H1 (cell line): ENCODE measurements around the gene APOC1. TPM values are rescaled to one million over a fixed set of nuclear protein-coding genes. Genes with fewer than 3 reads are reported as not detected.

Experiments
- CBX8 ChIP-seq: fragments of 300-800, 300-1000 bp; sonication (generic); IDR thresholded peaks from 2 replicates; pipeline ENCODE4 v1.7.1; 2016; ENCODE audit warnings: low read depth, low read length, borderline replicate concordance
- EZH2 ChIP-seq: fragments of 200-600 bp; sonication (generic); IDR thresholded peaks from 2 replicates; pipeline ENCODE4 v1.7.1; 2012; ENCODE audit warnings: low read depth, mild to moderate bottlenecking, moderate library complexity, low read length, inconsistent platforms; ENCODE audit not compliant: severe bottlenecking
- HDAC2 ChIP-seq, 2 experiments: fragments of 300-600 bp in 1 of 2; sonication (generic) in 1 of 2; IDR thresholded peaks; 2 replicates each; pipeline ENCODE4 v1.6.1; 2011 to 2012; ENCODE audit warnings: low read depth in 2 of 2, low read length in 2 of 2, mild to moderate bottlenecking in 2 of 2, moderate library complexity in 2 of 2, borderline replicate concordance in 1 of 2, inconsistent platforms in 1 of 2
- KDM4A ChIP-seq: IDR thresholded peaks from one replicate; pipeline ENCODE4 v1.7.1; 2012; ENCODE audit warnings: low read depth, mild to moderate bottlenecking, moderate library complexity, low read length, inconsistent platforms; ENCODE audit not compliant: severe bottlenecking
- polyA plus RNA-seq, 7 experiments: library from polyadenylated mRNA; depleted of rRNA in 3 of 7; stranded (reverse) in 5 of 7; unstranded in 2 of 7; fragments of >200 nt in 5 of 7; fragments of 200-250 nt in 2 of 7; gene quantifications; 1 replicate in 5 of 7; 2 replicates in 1 of 7; 4 replicates in 1 of 7; pipeline versions ENCODE4 v1.2.1 to v1.2.3, GENCODE V29; 2011 to 2013; ENCODE audit warnings: missing spikeins in 2 of 7, mixed read lengths in 2 of 7
- total RNA-seq: library from RNA; stranded (reverse); fragmentation: NEBNext Ultra II Directional; extraction: Animal tissue kit (Norgen Biotek cat#: 25700); gene quantifications from 2 replicates; pipeline ENCODE4 v1.2.1, GENCODE V29; 2021

APOC1 gene
- total and polyA plus RNA-seq, 2 of the 8 experiments (the other 6 are each of a cell fraction or from before 2014, with no cell fraction given): 55.8 to 78.2 TPM

DNA sequence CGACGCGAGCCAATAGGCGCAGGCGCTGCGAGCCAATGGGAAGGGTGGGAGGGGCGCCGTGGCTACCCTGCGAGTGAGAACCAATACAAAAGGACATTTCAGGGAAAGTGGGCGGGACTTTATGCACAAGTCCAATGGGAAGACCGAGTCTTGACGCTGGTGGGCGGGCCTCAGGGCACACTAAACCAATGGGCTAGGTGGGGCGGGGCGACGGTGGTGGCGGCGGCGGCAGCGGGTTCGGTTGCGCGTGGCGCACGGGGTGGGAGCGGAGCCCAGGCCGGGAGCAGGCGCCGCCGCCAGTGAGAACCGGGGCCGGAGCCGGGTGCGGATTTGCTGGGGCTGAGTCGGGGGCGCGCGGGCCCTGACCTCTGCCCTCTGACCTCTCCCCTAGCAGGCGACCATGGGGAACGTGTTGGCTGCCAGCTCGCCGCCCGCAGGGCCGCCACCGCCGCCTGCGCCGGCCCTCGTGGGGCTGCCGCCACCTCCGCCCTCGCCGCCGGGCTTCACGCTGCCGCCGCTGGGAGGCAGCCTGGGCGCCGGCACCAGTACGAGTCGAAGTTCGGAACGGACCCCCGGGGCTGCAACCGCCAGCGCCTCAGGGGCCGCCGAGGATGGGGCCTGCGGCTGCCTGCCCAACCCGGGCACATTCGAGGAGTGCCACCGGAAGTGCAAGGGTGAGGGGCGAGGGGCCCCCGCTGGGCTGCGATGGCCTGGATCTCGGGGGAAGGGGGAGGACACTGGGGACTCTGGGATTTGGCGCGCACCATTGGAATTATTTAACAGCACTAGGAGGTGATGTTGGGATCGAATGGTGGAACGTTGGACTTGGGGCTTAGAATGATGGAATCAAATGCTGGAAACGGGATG, 23.2 kb upstream of the APOC1 start, which contains the start of gene TOMM40 (continued):
- TF ChIP-seq HDAC2 (IDR thresholded peaks at IDR 0.05; ENCODE audit: borderline replicate concordance in 1 of 2, low read depth in 2 of 2, low read length in 2 of 2): peak in 1 of 2 experiments; percentile 68; a peak in 1 of 4 replicates
- TF ChIP-seq EZH2: no peak
- peak; percentile 16 for TF ChIP-seq KDM4A
- no peak for TF ChIP-seq CBX8
